ENCODE results near the gene NCKAP5.

DNA sequence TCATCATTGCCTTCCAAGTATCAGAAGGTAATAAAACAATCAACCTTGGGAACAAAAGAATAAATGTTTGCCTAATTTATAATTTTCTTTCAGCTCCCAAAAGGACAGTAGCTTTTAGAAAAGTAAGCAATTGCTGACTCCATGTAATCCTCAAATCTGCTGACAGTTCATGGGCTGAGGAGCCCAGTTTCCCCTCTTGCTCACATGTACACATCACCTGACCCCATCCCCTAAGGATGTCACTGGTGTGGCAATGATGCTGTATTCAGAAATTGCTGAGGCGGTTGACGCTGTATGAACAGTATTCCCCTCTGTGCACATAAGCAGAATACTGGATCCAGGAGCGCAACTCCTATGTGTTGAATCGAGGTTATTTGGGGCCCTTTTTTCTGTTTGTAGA, 842.1 kb downstream of the NCKAP5 start:
- TF ChIP-seq CTCF (IDR thresholded peaks at IDR 0.05; ENCODE audit: insufficient read depth, low read depth, low read length) (no peak), EZH2 (IDR thresholded peaks at IDR 0.05; ENCODE audit: insufficient read depth, low read length) (no peak)
